CD4-positive, CD25-positive, alpha-beta regulatory T cell (primary cell): Measurements from ENCODE around the gene ZNF773. TPM values are rescaled to one million over a fixed set of nuclear protein-coding genes. Genes with fewer than 3 reads are reported as not detected.
"Not testable (repeated sequence)": the region's sequence is repeated elsewhere in the genome, so short reads cannot be mapped to it uniquely, and the experiment has no call there.

ENCODE experiments used
- ATAC-seq, 2 donors: fragments of 150-1000 bp; cut with Tn5 transposase; one replicate each; pipeline ENCODE4 v1.10.0; 2021; ENCODE audit warnings: low read depth in 2 of 2, moderate number of reproducible peaks in 2 of 2, moderate library complexity in 1 of 2
- DNase-seq, 3 donors: peaks; one replicate each; pipeline versions ENCODE4 v3.0.0 to v3.0.0-alpha.2; 2012 to 2022; ENCODE audit warnings: mixed read lengths in 1 of 3
- H3K27ac ChIP-seq: one replicate; pipeline ENCODE4 v1.7.0; 2013; ENCODE audit warnings: mild to moderate bottlenecking, low read length; ENCODE audit not compliant: insufficient read depth, poor library complexity, severe bottlenecking
- H3K27me3 ChIP-seq: one replicate; pipeline ENCODE4 v1.7.0; 2013; ENCODE audit warnings: low read length; ENCODE audit not compliant: control insufficient read depth, insufficient read depth
- H3K36me3 ChIP-seq: one replicate; pipeline ENCODE4 v1.7.0; 2013; ENCODE audit warnings: mild to moderate bottlenecking, low read length, moderate library complexity; ENCODE audit not compliant: control insufficient read depth, insufficient read depth
- H3K4me1 ChIP-seq: 2 replicates; pipeline ENCODE4 v1.7.0; 2013; ENCODE audit warnings: mild to moderate bottlenecking, low read length; ENCODE audit not compliant: insufficient read depth, control insufficient read depth, poor library complexity, severe bottlenecking
- H3K4me3 ChIP-seq: one replicate; pipeline ENCODE4 v1.7.0; 2013; ENCODE audit warnings: low read depth, mild to moderate bottlenecking, low read length, moderate library complexity
- H3K9me3 ChIP-seq, 2 experiments: 1 replicate in 1 of 2; 2 replicates in 1 of 2; pipeline ENCODE4 v1.7.0; 2013; ENCODE audit warnings: low read length in 2 of 2, mild to moderate bottlenecking in 1 of 2, moderate library complexity in 1 of 2; ENCODE audit not compliant: control insufficient read depth in 2 of 2
- H3K27ac Mint-ChIP-seq, 3 donors: one replicate each; pipeline ENCODE4 v1.8.0; 2020 to 2022; ENCODE audit warnings: mild to moderate bottlenecking in 3 of 3, mixed read lengths in 3 of 3, moderate library complexity in 2 of 3
- H3K27me3 Mint-ChIP-seq: one replicate; pipeline ENCODE4 v1.8.0; 2022; ENCODE audit warnings: mild to moderate bottlenecking, mixed read lengths
- H3K36me3 Mint-ChIP-seq: one replicate; pipeline ENCODE4 v1.8.0; 2020; ENCODE audit warnings: mixed read lengths
- H3K4me1 Mint-ChIP-seq, 4 donors: one replicate each; pipeline ENCODE4 v1.8.0; 2020 to 2022; ENCODE audit warnings: mixed read lengths in 4 of 4, mild to moderate bottlenecking in 1 of 4
- H3K4me3 Mint-ChIP-seq, 4 donors: one replicate each; pipeline ENCODE4 v1.8.0; 2020 to 2022; ENCODE audit warnings: mild to moderate bottlenecking in 4 of 4, mixed read lengths in 4 of 4, moderate library complexity in 3 of 4
- H3K9me3 Mint-ChIP-seq, 7 donors: one replicate each; pipeline ENCODE4 v1.8.0; 2020 to 2022; ENCODE audit warnings: mixed read lengths in 7 of 7, mild to moderate bottlenecking in 3 of 7, moderate library complexity in 2 of 7
- polyA plus RNA-seq, 4 donors: library from polyadenylated mRNA; unstranded; fragments of 300-500 nt; fragmentation: Illumina TruSeq; gene quantifications; one replicate each; pipeline ENCODE4 v1.2.3, GENCODE V29; 2021
- total RNA-seq: library from RNA; stranded (reverse); gene quantifications from one replicate; pipeline ENCODE4 v1.2.3, GENCODE V29; 2022

The ZNF773 gene
- total and polyA plus RNA-seq, 5 donors from 2014 or later: 7.0 to 11.3 (median 10.2) TPM

DNA sequence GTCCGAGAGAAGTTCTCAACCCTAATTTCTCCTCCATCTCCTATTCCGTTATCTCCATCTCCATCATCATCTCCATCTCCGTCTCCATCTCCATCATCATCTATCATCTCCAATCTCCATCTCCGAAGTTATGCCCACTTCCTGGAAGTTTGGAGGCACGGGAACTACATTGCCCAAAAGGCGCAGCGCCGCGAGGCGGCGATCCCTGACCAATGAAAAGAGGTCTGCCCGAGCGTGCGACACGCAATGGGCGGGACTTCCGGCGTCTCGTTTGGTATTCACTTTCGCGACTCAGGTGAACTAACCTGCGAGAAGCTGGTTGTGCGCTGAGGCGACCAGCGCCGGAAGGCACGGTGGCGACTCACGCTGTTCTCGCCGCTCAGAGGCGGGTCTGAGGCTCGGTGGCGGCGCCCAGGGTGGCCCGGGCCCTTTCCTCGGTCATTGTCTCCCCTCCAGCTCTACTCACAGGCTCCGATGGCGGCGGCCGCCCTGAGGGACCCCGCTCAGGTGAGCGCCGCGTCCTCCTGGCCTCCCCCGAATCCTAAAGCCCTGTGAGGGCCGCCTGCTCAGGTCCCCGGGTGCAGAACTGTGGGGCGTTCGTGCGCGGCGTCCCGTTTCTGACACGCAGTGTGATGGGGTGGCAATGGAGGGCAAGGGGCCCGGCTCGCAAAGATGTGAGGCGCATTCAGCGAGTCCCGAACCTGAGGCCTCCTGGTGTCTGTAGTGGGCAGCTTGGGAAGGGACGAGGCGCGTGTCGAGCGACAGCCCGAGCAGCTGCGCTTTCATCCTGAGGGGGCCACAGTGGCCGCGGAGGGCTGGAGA lies 12.1 kb upstream of the ZNF773 start, which contains the start of gene ZNF419:
TSS of gene ZNF419 (plus strand) at position 274 of the 822 bp plus-strand sequence. CDS start at position 475, 201 bp downstream.
- Histone ChIP-seq H3K9me3 (peaks cover 8 to 19% of the 10 kb centered on the region in 2 experiments), H3K36me3 (peaks cover 21% of the 10 kb centered on the region), H3K27ac (peak within 1 kb of the TSS; percentile 65), H3K4me3 (peak within 1 kb of the TSS; percentile 76)
- Mint-ChIP-seq H3K4me3 (peak within 1 kb of the TSS; percentile 80 to 92 (median 84)), H3K36me3 (peaks cover 39% of the 10 kb centered on the region), H3K4me1 (peaks cover 5 to 21% (median 13%) of the 10 kb centered on the region in 4 donors), H3K27ac (peak within 1 kb of the TSS; percentile 62 to 97 (median 84)), H3K9me3 (peaks cover 8 to 38% (median 19%) of the 10 kb centered on the region in 7 donors)
- H3K27me3 Mint-ChIP-seq, H3K4me1 ChIP-seq, H3K27me3 ChIP-seq: not testable (repeated sequence)
- DNase-seq: peak; percentile 92 to 94 (median 92)
- peak; percentile 96 to 97 for ATAC-seq

DNA sequence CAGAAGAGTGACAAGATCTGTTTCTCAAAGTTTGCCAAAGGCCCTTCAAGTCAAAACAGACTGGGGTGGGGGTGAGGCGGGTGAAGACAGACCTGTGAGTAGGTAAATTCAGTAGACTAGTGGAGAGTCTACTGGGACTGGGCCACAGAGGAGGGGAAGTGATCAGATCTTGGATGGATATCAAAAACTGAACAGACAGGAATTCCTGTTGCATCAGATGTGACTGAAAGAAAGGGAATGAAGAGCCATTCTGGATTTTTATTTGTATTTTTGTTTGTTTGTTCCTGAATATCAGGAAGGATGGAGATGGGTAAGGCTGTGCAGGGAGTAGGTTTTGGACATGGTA lies 11.5 kb upstream of the ZNF773 start:
- not testable (repeated sequence) for H3K27me3 ChIP-seq, ATAC-seq, H3K4me1 ChIP-seq, H3K27me3 Mint-ChIP-seq, H3K4me3 ChIP-seq, DNase-seq, H3K27ac ChIP-seq
- Histone ChIP-seq H3K9me3 (peaks cover 13 to 25% of the 10 kb centered on the region in 2 experiments), H3K36me3 (peaks cover 27% of the 10 kb centered on the region)
- H3K4me1 Mint-ChIP-seq: peaks cover 5 to 21% (median 13%) of the 10 kb centered on the region in 4 donors
- H3K4me3 Mint-ChIP-seq: peak overlapping the region; percentile 80 to 92 (median 84)
- peaks cover 45% of the 10 kb centered on the region for H3K36me3 Mint-ChIP-seq
- H3K27ac Mint-ChIP-seq: peak overlapping the region in 2 of 3 donors; percentile 62 to 80
- peaks cover 8 to 42% (median 19%) of the 10 kb centered on the region in 7 donors for H3K9me3 Mint-ChIP-seq

DNA sequence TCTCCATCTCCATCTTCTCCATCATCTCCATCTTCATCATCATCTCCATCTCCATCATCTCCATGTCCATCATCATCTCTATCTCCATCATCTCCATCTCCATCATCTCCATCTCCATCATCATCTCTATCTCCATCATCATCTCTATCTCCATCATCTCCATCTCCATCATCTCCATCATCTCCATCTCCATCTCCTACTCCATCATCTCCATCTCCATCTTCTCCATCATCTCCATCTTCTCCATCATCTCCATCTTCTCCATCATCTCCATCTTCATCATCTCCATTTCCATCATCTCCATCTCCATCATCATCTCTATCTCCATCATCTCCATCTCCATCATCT lies 432 bp upstream of the ZNF773 start:
- H3K36me3 ChIP-seq: peaks cover 23% of the 10 kb centered on the region
- Mint-ChIP-seq H3K36me3 (peaks cover 45% of the 10 kb centered on the region), H3K4me1 (peaks cover 5 to 29% (median 15%) of the 10 kb centered on the region in 4 donors), H3K27ac (peak overlapping the region; percentile 64 to 83 (median 81)), H3K9me3 (peaks cover 2 to 68% (median 41%) of the 10 kb centered on the region in 7 donors), H3K4me3 (peak overlapping the region; percentile 60 to 89 (median 74))
- peaks cover 52 to 81% of the 10 kb centered on the region in 2 experiments for H3K9me3 ChIP-seq
- H3K27me3 ChIP-seq, ATAC-seq, H3K4me1 ChIP-seq, H3K27me3 Mint-ChIP-seq: not testable (repeated sequence)
- peak in 1 of 3 donors; percentile 16 for DNase-seq
- H3K4me3 ChIP-seq: peak overlapping the region; percentile 13
- peak overlapping the region; percentile 78 for H3K27ac ChIP-seq

DNA sequence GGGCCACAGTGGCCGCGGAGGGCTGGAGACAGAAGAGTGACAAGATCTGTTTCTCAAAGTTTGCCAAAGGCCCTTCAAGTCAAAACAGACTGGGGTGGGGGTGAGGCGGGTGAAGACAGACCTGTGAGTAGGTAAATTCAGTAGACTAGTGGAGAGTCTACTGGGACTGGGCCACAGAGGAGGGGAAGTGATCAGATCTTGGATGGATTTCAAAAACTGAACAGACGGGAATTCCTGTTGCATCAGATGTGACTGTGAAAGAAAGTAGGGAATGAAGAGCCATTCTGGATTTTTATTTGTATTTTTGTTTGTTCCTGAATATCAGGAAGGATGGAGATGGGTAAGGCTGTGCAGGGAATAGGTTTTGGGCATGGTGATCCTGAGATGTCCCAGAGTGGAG lies 662 bp downstream of the ZNF773 start:
- peak overlapping the region; percentile 75 for H3K4me3 ChIP-seq
- Mint-ChIP-seq H3K4me1 (peaks cover 5 to 30% (median 14%) of the 10 kb centered on the region in 4 donors), H3K9me3 (peaks cover 2 to 63% (median 43%) of the 10 kb centered on the region in 7 donors), H3K36me3 (peaks cover 45% of the 10 kb centered on the region), H3K27ac (peak overlapping the region; percentile 63 to 90 (median 83)), H3K4me3 (peak overlapping the region; percentile 73 to 89 (median 88))
- H3K9me3 ChIP-seq: peaks cover 49 to 78% of the 10 kb centered on the region in 2 experiments
- H3K27me3 Mint-ChIP-seq, DNase-seq, H3K27ac ChIP-seq, H3K27me3 ChIP-seq, ATAC-seq, H3K4me1 ChIP-seq: not testable (repeated sequence)
- peaks cover 29% of the 10 kb centered on the region for H3K36me3 ChIP-seq

- Mint-ChIP-seq H3K4me1 (peaks cover 0 to 17% (median 3%) of the 10 kb centered on the region in 4 donors), H3K27me3 (peaks cover 4% of the 10 kb centered on the region), H3K9me3 (peaks cover 2 to 78% (median 49%) of the 10 kb centered on the region in 7 donors), H3K36me3 (peaks cover 77% of the 10 kb centered on the region), H3K27ac (no peak overlapping the region), H3K4me3 (no peak overlapping the region)
- Histone ChIP-seq H3K4me1 (no peaks in the 10 kb centered on the region), H3K27ac (no peak overlapping the region), H3K36me3 (peaks cover 52% of the 10 kb centered on the region), H3K27me3 (no peaks in the 10 kb centered on the region), H3K9me3 (peaks cover 69 to 91% of the 10 kb centered on the region in 2 experiments), H3K4me3 (no peak overlapping the region)
- no peak for ATAC-seq
- DNase-seq: no peak
Measured at GRCh38 chr19:57506163-57506562, 6.4 kb downstream of the ZNF773 start.

DNA sequence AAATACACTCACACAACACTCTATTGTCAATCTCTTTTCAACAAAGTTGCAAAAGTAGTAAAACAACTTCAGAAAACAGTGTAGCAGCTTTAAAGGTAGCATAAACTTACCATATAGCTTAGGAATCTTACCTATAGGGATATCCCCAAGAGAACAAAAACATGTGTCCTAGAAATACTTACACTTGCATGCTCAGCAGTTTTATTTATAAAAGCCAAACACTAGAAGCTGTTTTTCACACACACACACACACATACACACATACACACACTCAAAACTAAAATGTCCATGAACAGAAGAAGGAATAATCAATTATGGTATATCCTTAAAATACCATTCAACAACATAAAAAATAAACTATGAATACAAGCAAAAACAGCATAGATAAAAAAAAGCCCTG lies 11.7 kb downstream of the ZNF773 start:
- H3K27me3 Mint-ChIP-seq: no peaks in the 10 kb centered on the region
- no peak overlapping the region for H3K27ac Mint-ChIP-seq
- no peak for DNase-seq
- Histone ChIP-seq H3K4me1 (no peaks in the 10 kb centered on the region), H3K27ac (no peak overlapping the region), H3K27me3 (no peaks in the 10 kb centered on the region), H3K36me3 (peaks cover 31% of the 10 kb centered on the region), H3K9me3 (peaks cover 78 to 93% of the 10 kb centered on the region in 2 experiments), H3K4me3 (no peak overlapping the region)
- no peak overlapping the region for H3K4me3 Mint-ChIP-seq
- H3K4me1 Mint-ChIP-seq: no peaks in the 10 kb centered on the region
- H3K36me3 Mint-ChIP-seq: peaks cover 66% of the 10 kb centered on the region
- no peak for ATAC-seq
- peaks cover 0 to 83% (median 49%) of the 10 kb centered on the region in 7 donors for H3K9me3 Mint-ChIP-seq

DNA sequence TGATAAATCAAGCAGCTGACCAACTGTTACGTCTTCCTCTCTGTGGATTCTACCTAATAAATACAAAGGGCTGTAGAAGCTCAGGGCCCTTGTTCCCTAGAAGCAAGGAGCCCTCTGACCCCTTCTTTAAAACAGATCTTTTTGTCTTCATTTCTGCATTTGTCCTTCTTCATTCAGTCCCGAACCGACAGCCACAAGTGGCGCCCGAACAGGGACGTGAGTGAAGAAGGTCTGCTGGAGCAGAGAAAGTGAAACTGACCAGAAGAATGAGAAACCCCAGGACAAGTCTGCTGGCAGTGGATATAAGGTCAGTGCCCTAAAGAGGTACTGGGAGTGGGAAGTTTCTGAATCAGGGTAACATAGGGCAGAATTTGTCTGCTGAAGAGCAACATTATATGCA lies 13.1 kb downstream of the ZNF773 start:
- Histone ChIP-seq H3K36me3 (peaks cover 25% of the 10 kb centered on the region), H3K9me3 (peaks cover 68 to 88% of the 10 kb centered on the region in 2 experiments), H3K4me1 (no peaks in the 10 kb centered on the region), H3K27ac (no peak overlapping the region), H3K4me3 (no peak overlapping the region), H3K27me3 (no peaks in the 10 kb centered on the region)
- peak in 1 of 3 donors; percentile 10 for DNase-seq
- Mint-ChIP-seq H3K36me3 (peaks cover 65% of the 10 kb centered on the region), H3K4me1 (no peaks in the 10 kb centered on the region), H3K27me3 (no peaks in the 10 kb centered on the region), H3K4me3 (peak overlapping the region in 1 of 4 donors; percentile 50), H3K27ac (no peak overlapping the region), H3K9me3 (peaks cover 0 to 80% (median 42%) of the 10 kb centered on the region in 7 donors)
- no peak for ATAC-seq
